DND-41 (cell line): ENCODE results near the gene GATAD2B.
"Not testable (repeated sequence)": the region's sequence is repeated elsewhere in the genome, so short reads cannot be mapped to it uniquely, and the experiment has no call there.

Experiments
- ATAC-seq: fragments of 200-7000 bp; cut with Tn5 transposase; 3 replicates; pipeline ENCODE4 v1.9.1; 2021; ENCODE audit warnings: low read depth; ENCODE audit not compliant: insufficient read depth
- DNase-seq: peaks from one replicate; pipeline ENCODE4 v3.0.0-alpha.2; 2020
- H2AFZ ChIP-seq: 2 replicates; pipeline ENCODE4 v1.6.0; 2012; ENCODE audit warnings: low read depth, low read length
- H3K27ac ChIP-seq: 2 replicates; pipeline ENCODE4 v1.5.1; 2012; ENCODE audit warnings: low read length, inconsistent platforms
- H3K27me3 ChIP-seq: fragments of 200-600 bp; sonication (generic); 2 replicates; pipeline ENCODE4 v1.6.0; 2012; ENCODE audit warnings: low read length, mild to moderate bottlenecking, inconsistent platforms; ENCODE audit not compliant: insufficient read depth, poor library complexity
- H3K36me3 ChIP-seq: 2 replicates; pipeline ENCODE4 v1.5.1; 2012; ENCODE audit warnings: low read length, inconsistent platforms; ENCODE audit not compliant: insufficient read depth
- H3K4me1 ChIP-seq: 2 replicates; pipeline ENCODE4 v1.5.1; 2012; ENCODE audit warnings: mild to moderate bottlenecking, low read length; ENCODE audit not compliant: insufficient read depth
- H3K4me2 ChIP-seq: 2 replicates; pipeline ENCODE4 v1.6.0; 2012; ENCODE audit warnings: mild to moderate bottlenecking, moderate library complexity, low read length, inconsistent platforms; ENCODE audit not compliant: insufficient read depth
- H3K4me3 ChIP-seq, 2 experiments: fragments of 200-600 bp in 1 of 2; shearing (Covaris generic) in 1 of 2; 2 replicates each; pipeline ENCODE4 v1.5.1; 2012 to 2016; ENCODE audit warnings: inconsistent platforms in 2 of 2, low read length in 2 of 2, mild to moderate bottlenecking in 2 of 2, low read depth in 1 of 2, moderate library complexity in 1 of 2
- H3K79me2 ChIP-seq: 2 replicates; pipeline ENCODE4 v1.6.0; 2012; ENCODE audit warnings: low read length, inconsistent platforms; ENCODE audit not compliant: insufficient read depth
- H3K9ac ChIP-seq: 2 replicates; pipeline ENCODE4 v1.6.0; 2012; ENCODE audit warnings: low read depth, mild to moderate bottlenecking, inconsistent platforms, low read length, moderate library complexity
- H3K9me3 ChIP-seq: 2 replicates; pipeline ENCODE4 v1.5.1; 2012; ENCODE audit warnings: low read length, moderate library complexity, mild to moderate bottlenecking, inconsistent platforms; ENCODE audit not compliant: insufficient read depth, severe bottlenecking
- H4K20me1 ChIP-seq: 2 replicates; pipeline ENCODE4 v1.6.0; 2012; ENCODE audit warnings: low read length; ENCODE audit not compliant: insufficient read depth
- CTCF ChIP-seq: IDR thresholded peaks from 2 replicates; pipeline ENCODE4 v1.5.1; 2012; ENCODE audit warnings: borderline replicate concordance, low read length, moderate library complexity, mild to moderate bottlenecking; ENCODE audit not compliant: poor library complexity, severe bottlenecking; ENCODE audit errors: extremely low read depth
- EZH2 ChIP-seq: IDR thresholded peaks from 3 replicates; pipeline ENCODE4 v1.6.1; 2012; ENCODE audit warnings: borderline replicate concordance, low read depth, mild to moderate bottlenecking, moderate library complexity, low read length, inconsistent platforms; ENCODE audit not compliant: severe bottlenecking

GATAD2B gene

GRCh38 chr1:153767519-153767918 is 155.3 kb downstream of the GATAD2B start:
- H3K4me1 ChIP-seq: no peaks in the 10 kb centered on the region
- H3K4me3 ChIP-seq: no peak overlapping the region
- TF ChIP-seq CTCF: no peak
- TF ChIP-seq EZH2: no peak
- no peak overlapping the region for H2AFZ ChIP-seq
- ATAC-seq (no peak), DNase-seq (no peak)
- no peaks in the 10 kb centered on the region for H3K9me3 ChIP-seq
- peaks cover 88% of the 10 kb centered on the region for H3K36me3 ChIP-seq
- H4K20me1 ChIP-seq: no peaks in the 10 kb centered on the region
- H3K4me2 ChIP-seq: no peak overlapping the region
- H3K79me2 ChIP-seq: no peaks in the 10 kb centered on the region
- H3K9ac ChIP-seq: no peak overlapping the region
- no peaks in the 10 kb centered on the region for H3K27me3 ChIP-seq
- no peak overlapping the region for H3K27ac ChIP-seq

- not testable (repeated sequence) for DNase-seq, H4K20me1 ChIP-seq, H3K27ac ChIP-seq, H3K79me2 ChIP-seq, ATAC-seq, H3K4me3 ChIP-seq, H3K4me2 ChIP-seq, H3K4me1 ChIP-seq, H3K9ac ChIP-seq, H3K9me3 ChIP-seq, H3K27me3 ChIP-seq, H2AFZ ChIP-seq
- peaks cover 87% of the 10 kb centered on the region for H3K36me3 ChIP-seq
Measured at GRCh38 chr1:153766663-153767062, 156.1 kb downstream of the GATAD2B start.

GRCh38 chr1:153764310-153764709 is 158.5 kb downstream of the GATAD2B start:
- no peak overlapping the region for H2AFZ ChIP-seq
- H3K27ac ChIP-seq: no peak overlapping the region
- no peaks in the 10 kb centered on the region for H3K79me2 ChIP-seq
- TF ChIP-seq CTCF: no peak
- no peak for DNase-seq
- ATAC-seq: no peak
- no peaks in the 10 kb centered on the region for H3K9me3 ChIP-seq
- no peaks in the 10 kb centered on the region for H4K20me1 ChIP-seq
- no peaks in the 10 kb centered on the region for H3K4me1 ChIP-seq
- no peaks in the 10 kb centered on the region for H3K27me3 ChIP-seq
- no peak overlapping the region for H3K9ac ChIP-seq
- H3K4me3 ChIP-seq: no peak overlapping the region
- H3K4me2 ChIP-seq: no peak overlapping the region
- H3K36me3 ChIP-seq: peaks cover 82% of the 10 kb centered on the region

GRCh38 chr1:153763365-153764225 is 159.2 kb downstream of the GATAD2B start:
- H4K20me1 ChIP-seq: no peaks in the 10 kb centered on the region
- no peaks in the 10 kb centered on the region for H3K27me3 ChIP-seq
- H2AFZ ChIP-seq: no peak overlapping the region
- no peaks in the 10 kb centered on the region for H3K79me2 ChIP-seq
- no peak overlapping the region for H3K9ac ChIP-seq
- H3K9me3 ChIP-seq: no peaks in the 10 kb centered on the region
- ATAC-seq: no peak
- TF ChIP-seq CTCF (no peak), EZH2 (no peak)
- H3K4me1 ChIP-seq: no peaks in the 10 kb centered on the region
- no peak overlapping the region for H3K4me2 ChIP-seq
- no peak overlapping the region for H3K27ac ChIP-seq
- H3K4me3 ChIP-seq: no peak overlapping the region
- DNase-seq: no peak
- peaks cover 81% of the 10 kb centered on the region for H3K36me3 ChIP-seq
